H1 (cell line): ENCODE data around the gene MCUB. TPM values are rescaled to one million over a fixed set of nuclear protein-coding genes. Genes with fewer than 3 reads are reported as not detected.
A peak's percentile ranks its signal among the peaks of the same experiment; 100 is the strongest.

Experiments used
- BCL11A ChIP-seq, 2 experiments: IDR thresholded peaks; one replicate each; pipeline ENCODE4 v1.6.1; 2011; ENCODE audit warnings: low read depth in 2 of 2, low read length in 2 of 2, mild to moderate bottlenecking in 2 of 2
- CHD7 ChIP-seq: fragments of 300-600 bp; sonication (generic); IDR thresholded peaks from 2 replicates; pipeline ENCODE4 v1.7.1; 2012; ENCODE audit warnings: low read length, moderate library complexity, mild to moderate bottlenecking, inconsistent platforms; ENCODE audit not compliant: insufficient replicate concordance
- CREB1 ChIP-seq: IDR thresholded peaks from 2 replicates; pipeline ENCODE4 v1.6.1; 2012; ENCODE audit warnings: inconsistent platforms
- EZH2 ChIP-seq: fragments of 200-600 bp; sonication (generic); IDR thresholded peaks from 2 replicates; pipeline ENCODE4 v1.7.1; 2012; ENCODE audit warnings: low read depth, mild to moderate bottlenecking, moderate library complexity, low read length, inconsistent platforms; ENCODE audit not compliant: severe bottlenecking
- JUND ChIP-seq: IDR thresholded peaks from 2 replicates; pipeline ENCODE4 v1.6.1; 2011; ENCODE audit warnings: mild to moderate bottlenecking, improper control_type of control experiment, low read length
- KDM4A ChIP-seq: IDR thresholded peaks from one replicate; pipeline ENCODE4 v1.7.1; 2012; ENCODE audit warnings: low read depth, mild to moderate bottlenecking, moderate library complexity, low read length, inconsistent platforms; ENCODE audit not compliant: severe bottlenecking
- KDM5A ChIP-seq: fragments of 200-600 bp; IDR thresholded peaks from 2 replicates; pipeline ENCODE4 v1.7.1; 2012; ENCODE audit warnings: mild to moderate bottlenecking, low read length, inconsistent platforms, mixed read lengths
- RBBP5 ChIP-seq: IDR thresholded peaks from 2 replicates; pipeline ENCODE4 v1.7.1; 2012; ENCODE audit warnings: low read depth, mild to moderate bottlenecking, inconsistent platforms, low read length, moderate library complexity, borderline replicate concordance
- RXRA ChIP-seq: IDR thresholded peaks from 2 replicates; pipeline ENCODE4 v1.6.1; 2011; ENCODE audit warnings: low read depth, mild to moderate bottlenecking, low read length, moderate library complexity; ENCODE audit not compliant: insufficient read depth
- TCF12 ChIP-seq: IDR thresholded peaks from 2 replicates; pipeline ENCODE4 v1.6.1; 2011; ENCODE audit warnings: low read depth, mild to moderate bottlenecking, low read length
- polyA plus RNA-seq, 7 experiments: library from polyadenylated mRNA; depleted of rRNA in 3 of 7; stranded (reverse) in 5 of 7; unstranded in 2 of 7; fragments of >200 nt in 5 of 7; fragments of 200-250 nt in 2 of 7; gene quantifications; 1 replicate in 5 of 7; 2 replicates in 1 of 7; 4 replicates in 1 of 7; pipeline versions ENCODE4 v1.2.1 to v1.2.3, GENCODE V29; 2011 to 2013; ENCODE audit warnings: missing spikeins in 2 of 7, mixed read lengths in 2 of 7
- total RNA-seq: library from RNA; stranded (reverse); fragmentation: NEBNext Ultra II Directional; extraction: Animal tissue kit (Norgen Biotek cat#: 25700); gene quantifications from 2 replicates; pipeline ENCODE4 v1.2.1, GENCODE V29; 2021

Gene MCUB
- total and polyA plus RNA-seq, 2 of the 8 experiments (the other 6 are each of a cell fraction or from before 2014, with no cell fraction given): 15.2 to 19.4 TPM

DNA sequence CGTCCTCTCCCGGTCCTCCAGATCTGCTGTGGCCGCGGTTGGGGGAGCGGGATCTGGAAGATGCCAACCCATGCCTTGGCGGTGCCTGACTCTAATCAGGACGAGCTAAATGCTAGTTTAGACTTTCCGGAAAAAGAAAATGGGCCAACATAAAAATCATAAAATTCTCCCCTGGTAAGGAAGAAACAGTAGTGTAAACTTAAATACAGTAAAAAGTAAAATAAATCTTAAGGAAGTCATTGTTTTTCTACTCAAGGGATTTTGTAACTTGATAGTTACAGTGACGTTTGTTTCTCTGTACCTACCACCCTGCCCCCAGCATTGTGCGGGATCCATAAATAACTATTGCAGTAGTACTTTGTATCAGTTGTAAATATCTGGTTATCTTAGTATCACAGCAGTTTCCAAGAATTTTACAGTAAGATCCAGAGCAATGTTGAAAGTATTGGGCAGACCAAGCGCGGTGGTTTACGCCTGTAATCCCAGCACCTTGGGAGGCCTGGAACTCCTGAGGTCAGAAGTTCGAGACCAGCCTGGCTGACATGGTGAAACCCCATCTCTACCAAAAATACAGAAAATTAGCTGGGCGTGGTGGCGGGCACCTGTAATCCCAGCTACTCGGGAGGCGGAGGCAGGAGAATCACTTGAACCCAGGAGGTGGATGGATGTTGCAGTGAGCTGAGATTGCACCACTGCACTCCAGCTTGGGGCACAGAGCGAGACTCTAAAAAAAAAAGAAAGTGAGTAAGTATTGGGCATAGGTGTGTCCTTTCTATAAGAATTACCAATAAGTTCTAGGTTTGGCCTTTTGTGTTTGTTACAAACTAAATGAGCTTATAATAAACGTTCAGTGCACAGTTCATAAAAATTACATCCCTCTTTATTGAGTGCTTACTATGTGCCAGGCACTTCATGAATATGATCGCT lies 170.8 kb downstream of the MCUB start (continued):
- TF ChIP-seq CHD7: no peak
- TF ChIP-seq TCF12: no peak
- no peak for TF ChIP-seq KDM5A
- no peak for TF ChIP-seq KDM4A
- peak; percentile 41; the same call in 1 of the 2 replicates for TF ChIP-seq CREB1
- TF ChIP-seq JUND: 0 out of 2 replicates have a peak, but pooled peaks have one; percentile 4
- TF ChIP-seq RBBP5: no peak
- no peak for TF ChIP-seq BCL11A (IDR thresholded peaks at IDR 0.05; ENCODE audit: low read depth in 2 of 2, low read length in 2 of 2)
- TF ChIP-seq RXRA: no peak
- no peak for TF ChIP-seq EZH2
